Loucy (cell line): ENCODE measurements around the gene REC114.

Source experiments
- H2AFZ ChIP-seq: fragments of 200-600 bp; sonication (generic); 2 replicates; pipeline ENCODE4 v1.6.0; 2016; ENCODE audit warnings: antibody characterized with exemption, mild to moderate bottlenecking, low read length, moderate library complexity
- H3F3A ChIP-seq: fragments of 200-600 bp; 2 replicates; pipeline ENCODE4 v1.6.0; 2016; ENCODE audit warnings: antibody characterized with exemption, low read depth, mild to moderate bottlenecking
- H3K27me3 ChIP-seq: fragments of 200-600 bp; sonication (generic); 2 replicates; pipeline ENCODE4 v1.6.1; 2014; ENCODE audit warnings: low read length, mild to moderate bottlenecking; ENCODE audit not compliant: insufficient read depth, poor library complexity, severe bottlenecking
- H3K36me3 ChIP-seq: fragments of 200-600 bp; sonication (generic); 2 replicates; pipeline ENCODE4 v1.6.1; 2016; ENCODE audit warnings: low read length; ENCODE audit not compliant: insufficient read depth
- H3K4me1 ChIP-seq: fragments of 200-600 bp; sonication (generic); 2 replicates; pipeline ENCODE4 v1.5.1; 2014; ENCODE audit warnings: low read length, mild to moderate bottlenecking; ENCODE audit not compliant: insufficient read depth, poor library complexity, severe bottlenecking
- H3K4me2 ChIP-seq: fragments of 200-600 bp; sonication (generic); 2 replicates; pipeline ENCODE4 v1.6.0; 2014; ENCODE audit warnings: antibody characterized with exemption, low read length, low read depth, mild to moderate bottlenecking; ENCODE audit not compliant: poor library complexity, severe bottlenecking
- H3K4me3 ChIP-seq: fragments of 200-600 bp; sonication (generic); 2 replicates; pipeline ENCODE4 v1.5.1; 2014; ENCODE audit warnings: low read length, mild to moderate bottlenecking, mixed read lengths; ENCODE audit not compliant: poor library complexity, severe bottlenecking
- H3K79me2 ChIP-seq: fragments of 200-600 bp; sonication (generic); 2 replicates; pipeline ENCODE4 v1.6.1; 2014; ENCODE audit warnings: low read length; ENCODE audit not compliant: insufficient read depth
- H3K9ac ChIP-seq: fragments of 200-600 bp; sonication (generic); 2 replicates; pipeline ENCODE4 v1.6.0; 2014; ENCODE audit warnings: mild to moderate bottlenecking, low read depth, low read length, moderate library complexity; ENCODE audit not compliant: poor library complexity, severe bottlenecking
- H3K9me2 ChIP-seq: fragments of 200-600 bp; sonication (generic); replicated peaks from 2 replicates; pipeline ENCODE4 v1.6.1; 2016; ENCODE audit warnings: low read depth, low read length, mixed read lengths
- H3K9me3 ChIP-seq: fragments of 200-600 bp; sonication (generic); 2 replicates; pipeline ENCODE4 v1.6.1; 2014; ENCODE audit warnings: mild to moderate bottlenecking, antibody characterized with exemption, low read length, low read depth; ENCODE audit not compliant: insufficient read depth
- H4K20me1 ChIP-seq: fragments of 200-600 bp; sonication (generic); 2 replicates; pipeline ENCODE4 v1.6.0; 2014; ENCODE audit warnings: antibody characterized with exemption, low read length, mild to moderate bottlenecking; ENCODE audit not compliant: insufficient read depth, poor library complexity, severe bottlenecking
- CTCF ChIP-seq: fragments of 200-600 bp; sonication (generic); conservative IDR thresholded peaks from 2 replicates; pipeline ENCODE4 v1.5.1; 2014; ENCODE audit warnings: mild to moderate bottlenecking, antibody characterized with exemption, low read length
- EZH2phosphoT487 ChIP-seq: fragments of 200-600 bp; IDR thresholded peaks from 2 replicates; pipeline ENCODE4 v1.6.1; 2018; ENCODE audit warnings: antibody characterized with exemption, mild to moderate bottlenecking, moderate library complexity, borderline replicate concordance

REC114 gene

GRCh38 chr15:73517566-73517965 lies 74.6 kb downstream of the REC114 start:
- Histone ChIP-seq H3K27me3 (no peaks in the 10 kb centered on the region), H3K36me3 (no peaks in the 10 kb centered on the region), H3K4me1 (no peaks in the 10 kb centered on the region), H3K79me2 (no peaks in the 10 kb centered on the region), H3K9me3 (no peaks in the 10 kb centered on the region), H2AFZ (no peak overlapping the region), H3K9ac (no peak overlapping the region), H3K9me2 (no peaks in the 10 kb centered on the region), H3K4me2 (no peak overlapping the region), H3F3A (no peaks in the 10 kb centered on the region), H4K20me1 (no peaks in the 10 kb centered on the region), H3K4me3 (no peak overlapping the region)
- TF ChIP-seq EZH2phosphoT487, result no peak
- no peak for TF ChIP-seq CTCF

GRCh38 chr15:73518180-73518862 lies 75.4 kb downstream of the REC114 start:
- Histone ChIP-seq H3K4me2 (no peak overlapping the region), H3F3A (no peaks in the 10 kb centered on the region), H3K9me2 (no peaks in the 10 kb centered on the region), H3K27me3 (no peaks in the 10 kb centered on the region), H2AFZ (no peak overlapping the region), H3K79me2 (no peaks in the 10 kb centered on the region), H3K4me1 (no peaks in the 10 kb centered on the region), H3K36me3 (no peaks in the 10 kb centered on the region), H4K20me1 (no peaks in the 10 kb centered on the region), H3K9me3 (no peaks in the 10 kb centered on the region), H3K4me3 (no peak overlapping the region), H3K9ac (no peak overlapping the region)
- TF ChIP-seq EZH2phosphoT487 (no peak), CTCF (no peak)

GRCh38 chr15:73518876-73519733 lies 76.1 kb downstream of the REC114 start:
- H3K4me1 ChIP-seq, result no peaks in the 10 kb centered on the region
- no peaks in the 10 kb centered on the region for H3K79me2 ChIP-seq
- no peak overlapping the region for H3K9ac ChIP-seq
- H3K27me3 ChIP-seq, result no peaks in the 10 kb centered on the region
- H3F3A ChIP-seq, result no peaks in the 10 kb centered on the region
- no peaks in the 10 kb centered on the region for H3K9me3 ChIP-seq
- H4K20me1 ChIP-seq, result no peaks in the 10 kb centered on the region
- H3K9me2 ChIP-seq, result no peaks in the 10 kb centered on the region
- H2AFZ ChIP-seq, result no peak overlapping the region
- no peak overlapping the region for H3K4me3 ChIP-seq
- H3K36me3 ChIP-seq, result no peaks in the 10 kb centered on the region
- TF ChIP-seq EZH2phosphoT487, result no peak
- no peak for TF ChIP-seq CTCF
- no peak overlapping the region for H3K4me2 ChIP-seq
